Ecto neural progenitor cell (in vitro differentiated cells): ENCODE results near the gene CCNL1.
"Not testable (repeated sequence)": the region's sequence is repeated elsewhere in the genome, so short reads cannot be mapped to it uniquely, and the experiment has no call there.

ENCODE experiments used
- DNase-seq: peaks from one replicate; pipeline ENCODE4 v3.0.0-alpha.2; 2018; ENCODE audit warnings: low spot score

Gene CCNL1

GRCh38 chr3:157103280-157103679 is 56.7 kb downstream of the CCNL1 start:
- no peak for DNase-seq

GRCh38 chr3:157102595-157102994 is 57.4 kb downstream of the CCNL1 start:
- DNase-seq, result not testable (repeated sequence)

GRCh38 chr3:157102098-157102497 is 57.8 kb downstream of the CCNL1 start:
- DNase-seq, result no peak

GRCh38 chr3:157101486-157101885 is 58.5 kb downstream of the CCNL1 start:
- DNase-seq, result no peak

- DNase-seq, result no peak
Measured at GRCh38 chr3:157100608-157101396, 59.1 kb downstream of the CCNL1 start.

- no peak for DNase-seq
Measured at GRCh38 chr3:157100096-157100477, 59.9 kb downstream of the CCNL1 start.

- no peak for DNase-seq
Measured at GRCh38 chr3:157099326-157100095, 60.4 kb downstream of the CCNL1 start.

- no peak for DNase-seq
Measured at GRCh38 chr3:157098823-157099185, 61.1 kb downstream of the CCNL1 start.

- DNase-seq, result no peak
Measured at GRCh38 chr3:157098121-157098822, 61.7 kb downstream of the CCNL1 start.
